ENCODE data around the gene DEF6.

The DEF6 gene

GRCh38 chr6:35351422-35351821 is 53.8 kb downstream of the DEF6 start:
- no peak for DNase-seq

GRCh38 chr6:35352735-35353134 is 55.1 kb downstream of the DEF6 start:
- DNase-seq: no peak

DNA sequence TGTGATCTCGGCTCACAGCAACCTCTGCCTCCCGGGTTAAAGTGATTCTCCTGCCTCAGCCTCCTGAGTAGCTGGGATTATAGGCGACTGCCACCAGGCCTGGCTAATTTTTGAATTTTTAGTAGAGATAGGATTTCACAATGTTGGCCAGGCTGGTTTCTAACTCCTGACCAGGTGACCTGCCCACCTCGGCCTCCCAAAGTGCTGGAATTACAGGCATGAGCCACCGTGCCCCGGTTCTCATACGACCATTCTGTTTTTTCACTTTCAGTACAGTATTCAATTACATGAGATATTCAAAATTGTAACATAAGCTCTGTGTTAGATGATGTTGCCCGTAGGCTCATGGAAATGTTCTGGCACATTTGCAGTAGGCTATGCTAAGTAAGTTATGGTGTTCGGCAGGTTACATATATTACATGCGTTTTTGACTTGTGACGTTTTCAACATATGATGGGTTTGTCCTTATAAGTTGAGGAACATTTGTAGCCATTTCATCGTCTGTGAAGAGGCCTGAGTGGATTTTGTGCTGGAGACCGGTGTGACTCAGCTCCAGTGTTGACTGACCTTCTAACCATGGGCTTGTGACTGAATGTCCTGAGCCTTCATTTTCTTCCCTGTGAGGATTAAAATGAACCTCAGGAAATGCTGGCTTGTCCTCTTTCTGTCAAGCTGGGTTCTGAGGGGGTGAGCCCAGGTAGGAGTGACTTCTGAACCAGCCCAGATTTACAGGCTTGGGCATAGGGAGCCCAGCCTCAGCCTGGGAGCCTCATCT is 56.9 kb downstream of the DEF6 start:
- no peak for DNase-seq

GRCh38 chr6:35356391-35356790 is 58.8 kb downstream of the DEF6 start:
- DNase-seq: no peak

DNA sequence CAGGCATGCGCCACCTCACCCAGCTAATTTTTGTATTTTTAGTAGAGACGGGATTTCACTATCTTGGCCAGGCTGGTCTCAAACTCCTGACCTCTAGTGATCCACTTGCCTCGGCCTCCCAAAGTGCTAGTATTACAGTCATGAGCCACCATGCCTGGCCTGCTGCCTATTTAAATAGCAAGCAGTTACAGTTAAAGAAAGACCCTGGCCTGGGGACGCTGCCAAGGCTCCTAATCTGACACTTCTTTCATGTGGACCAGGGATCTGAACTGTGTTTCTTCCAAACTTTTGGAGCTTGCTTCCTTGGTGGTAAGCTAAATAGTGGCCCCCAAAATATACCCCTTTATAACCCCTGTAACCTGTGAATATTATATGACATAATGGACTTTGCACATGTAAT is 60.1 kb downstream of the DEF6 start:
- DNase-seq: no peak

GRCh38 chr6:35358086-35358485 is 60.5 kb downstream of the DEF6 start:
- no peak for DNase-seq

DNA sequence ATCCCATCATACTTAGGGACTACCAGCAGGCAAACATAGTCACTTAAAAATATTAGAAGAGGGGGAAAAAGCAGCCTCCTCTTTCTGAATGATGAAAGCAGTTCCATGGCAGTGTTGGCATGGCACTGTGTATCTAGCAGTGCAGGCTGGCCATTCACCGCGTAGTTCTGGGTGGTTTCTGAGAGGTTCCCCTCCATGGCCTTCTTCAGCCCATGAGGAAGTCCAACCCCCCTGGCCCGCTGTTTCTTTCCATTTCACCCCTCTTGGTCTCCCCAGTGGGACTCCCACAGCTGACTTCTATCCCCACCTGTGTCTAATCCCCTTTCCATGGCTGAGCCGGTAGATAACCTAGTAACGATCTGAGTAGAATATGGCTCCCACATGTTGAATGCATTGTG is 61.7 kb downstream of the DEF6 start:
- no peak for DNase-seq

DNA sequence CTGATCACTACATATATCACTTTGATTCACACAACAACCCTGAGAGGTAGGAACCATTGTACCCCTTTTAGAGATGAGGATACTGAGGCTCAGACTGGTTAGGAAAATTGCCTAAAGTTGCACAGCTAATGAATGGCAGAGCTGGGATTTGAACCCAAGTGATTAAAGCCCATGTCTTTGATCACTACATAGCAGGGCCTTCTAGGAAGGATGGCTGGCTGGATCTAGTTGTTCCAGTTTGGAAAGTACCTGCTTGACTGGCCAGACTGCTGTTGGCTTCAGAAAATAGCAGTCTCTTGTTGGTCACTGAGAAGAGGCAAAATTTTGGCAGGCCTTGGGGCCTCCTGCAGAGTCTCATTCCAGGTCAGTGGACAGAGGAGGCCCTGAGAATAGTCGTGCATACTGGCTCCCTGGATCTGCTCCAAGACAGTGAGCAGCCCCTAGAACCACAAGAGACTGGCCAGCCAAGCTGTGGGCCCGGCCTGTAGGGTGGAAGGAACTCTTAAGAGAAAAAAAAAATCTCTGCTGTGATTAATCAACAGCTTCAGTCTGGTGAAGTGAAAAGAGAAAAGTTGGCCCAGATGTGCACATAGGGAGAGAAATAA is 62.2 kb downstream of the DEF6 start:
- DNase-seq: no peak

DNA sequence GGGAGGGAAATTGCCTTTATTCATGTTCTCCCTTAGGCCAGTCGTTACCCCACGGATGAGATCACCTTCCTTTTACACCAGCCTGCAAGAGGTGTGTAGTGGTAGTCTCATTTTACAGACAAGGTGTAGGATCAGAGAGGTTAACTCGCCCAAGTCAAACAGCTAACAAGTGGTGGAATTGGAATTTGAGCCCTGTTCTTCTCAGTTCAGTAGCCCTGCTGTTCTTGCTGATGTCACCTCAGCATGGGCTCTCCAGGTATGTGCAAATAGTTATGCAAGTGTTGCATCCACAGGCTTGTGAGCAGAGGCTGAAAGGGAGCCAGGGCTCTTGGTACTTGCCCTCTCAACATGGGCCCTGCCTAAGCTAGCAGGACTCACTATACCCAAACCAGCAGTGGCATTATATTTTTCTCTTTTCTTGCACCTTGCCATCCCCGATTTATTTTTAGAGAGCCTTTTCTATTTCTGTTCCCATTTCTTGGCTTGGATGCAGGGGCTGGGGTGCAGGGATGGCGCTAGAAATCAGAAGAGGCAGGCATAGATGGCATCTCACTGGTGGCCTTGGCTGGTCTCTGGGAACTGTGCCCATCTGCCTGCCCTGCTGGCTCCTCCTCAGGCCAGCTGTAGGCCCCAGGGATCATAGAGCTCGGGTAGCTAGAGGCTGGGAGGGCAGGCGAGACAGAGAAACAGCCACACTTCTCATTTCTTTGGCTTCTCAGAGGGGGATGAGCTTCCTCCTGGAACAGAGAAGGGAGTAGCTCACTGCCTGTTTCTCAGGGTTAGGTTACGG is 62.9 kb downstream of the DEF6 start:
- DNase-seq: no peak

GRCh38 chr6:35362200-35362599 is 64.6 kb downstream of the DEF6 start:
- no peak for DNase-seq

DNA sequence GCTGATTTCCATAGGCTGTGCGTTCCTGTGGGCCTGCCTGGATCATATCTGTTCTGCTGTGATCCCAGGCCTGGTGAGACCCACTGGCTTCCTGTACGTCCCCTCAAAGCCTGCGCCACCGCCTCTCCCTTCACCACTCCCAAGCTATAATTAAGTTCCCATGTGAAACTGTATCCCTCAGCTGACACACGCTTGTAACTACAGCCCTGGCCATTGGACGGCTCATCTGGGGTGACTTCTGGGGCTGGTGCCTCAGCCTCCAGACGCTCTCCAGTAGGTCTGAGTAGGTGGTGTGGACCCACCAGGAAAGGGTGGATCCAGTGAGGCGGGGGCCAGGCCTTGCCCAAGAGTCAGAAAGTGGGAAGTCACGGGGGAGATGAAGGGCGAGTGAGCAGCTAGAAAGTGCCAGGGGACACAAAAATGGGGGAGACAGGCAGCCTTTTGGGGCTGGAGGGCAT is 65.7 kb downstream of the DEF6 start:
- DNase-seq: no peak

DNA sequence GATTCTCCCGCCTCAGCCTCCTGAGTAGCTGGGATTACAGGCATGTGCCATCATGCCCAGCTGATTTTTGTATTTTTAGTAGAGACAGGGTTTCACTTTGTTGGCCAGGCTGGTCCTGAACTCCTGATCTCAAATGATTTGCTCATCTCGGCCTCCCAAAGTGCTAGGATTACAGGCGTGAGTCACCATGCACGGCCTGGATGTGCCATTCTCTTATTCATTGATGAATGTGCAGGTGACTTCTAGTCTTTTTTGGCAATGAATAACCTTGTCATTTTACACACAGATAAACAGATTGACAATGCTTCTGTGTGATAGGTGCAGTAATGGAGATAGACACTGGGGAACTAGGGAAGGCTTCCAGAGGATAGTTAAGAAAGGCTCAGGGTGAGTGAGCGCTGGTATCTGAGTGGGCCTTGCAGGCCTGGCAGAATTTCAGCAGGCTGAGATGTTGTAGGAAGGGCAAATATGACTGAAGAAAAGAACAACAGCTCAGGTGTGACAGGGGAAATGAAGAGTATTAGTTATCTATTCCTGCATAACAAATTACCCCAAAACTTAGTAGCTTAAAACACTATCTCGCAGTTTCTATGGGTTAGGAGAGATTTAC is 68.1 kb downstream of the DEF6 start:
- DNase-seq: no peak

GRCh38 chr6:35366204-35366596 is 68.6 kb downstream of the DEF6 start:
- no peak for DNase-seq

DNA sequence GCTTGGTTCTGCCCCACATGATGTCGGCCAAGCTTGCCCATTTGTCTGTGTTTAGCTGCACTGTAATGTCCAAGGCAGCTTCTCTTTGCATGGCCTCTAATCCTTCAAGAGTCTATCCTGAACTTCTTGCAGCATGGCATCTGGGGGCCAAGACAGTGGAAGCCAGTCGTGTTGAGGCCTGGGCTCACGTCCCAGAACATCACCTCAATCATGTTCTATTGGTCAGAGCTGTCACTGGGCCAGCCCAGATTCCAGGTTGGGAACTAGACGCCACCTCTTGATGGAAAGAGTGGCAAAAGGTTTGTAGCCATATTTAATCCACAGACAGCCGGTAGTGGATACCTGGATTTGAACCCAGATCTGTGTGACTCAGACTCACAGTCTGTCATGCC is 70.0 kb downstream of the DEF6 start:
- DNase-seq: no peak

DNA sequence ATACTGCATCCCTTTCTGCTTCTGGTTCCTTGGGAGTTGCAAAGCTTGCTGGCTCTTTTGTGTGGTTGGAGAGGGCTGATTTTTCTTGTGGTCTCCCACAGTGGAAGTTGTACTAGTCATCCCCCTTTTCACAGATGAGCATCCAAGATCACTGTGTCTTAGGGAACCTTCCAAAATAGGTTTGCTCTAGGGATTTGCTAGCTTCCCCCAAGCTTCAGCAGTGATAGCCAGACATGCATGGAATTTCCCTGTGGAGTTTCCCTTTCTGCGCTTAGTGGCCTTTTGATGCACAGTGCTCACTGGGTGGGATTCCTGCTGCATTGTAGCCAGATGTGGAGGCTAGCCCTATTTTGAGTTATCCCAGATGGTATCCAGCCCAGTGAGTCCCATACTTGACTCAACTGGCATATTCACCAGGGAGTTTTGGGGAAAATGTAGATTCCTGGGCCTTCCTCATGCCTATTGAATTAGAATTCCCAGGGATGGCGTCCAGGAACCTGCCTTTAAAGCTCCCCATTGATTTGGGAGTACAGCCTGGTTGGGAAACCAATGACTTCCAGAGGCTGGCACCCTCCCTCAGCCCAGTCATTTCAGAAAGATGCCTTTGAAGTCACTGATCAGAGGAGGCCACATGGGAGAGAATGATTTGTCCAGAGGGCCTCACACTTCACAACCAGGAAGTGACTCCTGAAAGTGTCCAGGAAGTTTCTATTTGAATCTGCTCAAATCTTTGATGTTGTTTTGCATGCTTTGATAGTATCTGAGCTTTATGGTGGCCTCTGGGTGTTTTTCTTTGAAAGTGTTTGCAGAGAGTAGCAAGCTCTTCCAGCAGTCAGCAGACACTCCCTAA is 70.6 kb downstream of the DEF6 start:
- DNase-seq: no peak

GRCh38 chr6:35370124-35370741 is 72.6 kb downstream of the DEF6 start:
- DNase-seq: peak; percentile 24

- DNase-seq: no peak
Observed at GRCh38 chr6:35370785-35371493, 73.3 kb downstream of the DEF6 start.

All from stimulated activated CD4-positive, alpha-beta T cell treated with anti-CD3 and anti-CD28 coated beads, Interleukin-4, amount 100 ng/mL, for 1 hour (primary cell).